Neural progenitor cell (in vitro differentiated cells): ENCODE results near the gene RHOD. TPM values are rescaled to one million over a fixed set of nuclear protein-coding genes. Genes with fewer than 3 reads are reported as not detected.

Source experiments
- DNase-seq: peaks from one replicate; pipeline ENCODE4 v3.0.0-alpha.2; 2016; ENCODE audit warnings: low spot score
- H2AFZ ChIP-seq: fragments of 200-600 bp; sonication (generic); replicated peaks from 2 replicates; pipeline ENCODE4 v1.6.1; 2016; ENCODE audit warnings: antibody characterized with exemption
- H3F3A ChIP-seq: fragments of 200-600 bp; sonication (generic); 2 replicates; pipeline ENCODE4 v1.6.1; 2016; ENCODE audit warnings: antibody characterized with exemption, low read depth
- H3K27ac ChIP-seq: fragments of 200-600 bp; sonication (generic); 2 replicates; pipeline ENCODE4 v1.5.1; 2016; ENCODE audit warnings: mild to moderate bottlenecking
- H3K27me3 ChIP-seq: fragments of 200-600 bp; sonication (generic); 2 replicates; pipeline ENCODE4 v1.6.1; 2016; ENCODE audit warnings: mild to moderate bottlenecking, moderate library complexity
- H3K36me3 ChIP-seq: fragments of 200-600 bp; sonication (generic); 2 replicates; pipeline ENCODE4 v1.5.1; 2016
- H3K4me1 ChIP-seq: fragments of 200-600 bp; sonication (generic); 2 replicates; pipeline ENCODE4 v1.6.1; 2016; ENCODE audit warnings: mixed run types
- H3K4me2 ChIP-seq: fragments of 200-600 bp; sonication (generic); 2 replicates; pipeline ENCODE4 v1.6.1; 2016
- H3K4me3 ChIP-seq: fragments of 200-600 bp; sonication (generic); 2 replicates; pipeline ENCODE4 v1.5.1; 2016
- H3K79me2 ChIP-seq: fragments of 200-600 bp; sonication (generic); 2 replicates; pipeline ENCODE4 v1.6.1; 2016; ENCODE audit warnings: low read depth
- H3K9ac ChIP-seq: fragments of 200-600 bp; sonication (generic); 2 replicates; pipeline ENCODE4 v1.6.1; 2016
- H3K9me3 ChIP-seq: fragments of 200-600 bp; sonication (generic); 2 replicates; pipeline ENCODE4 v1.5.1; 2016; ENCODE audit warnings: low read depth
- H4K20me1 ChIP-seq: fragments of 200-600 bp; sonication (generic); 2 replicates; pipeline ENCODE4 v1.6.1; 2016; ENCODE audit warnings: low read depth
- H3K27ac Mint-ChIP-seq: 3 replicates; pipeline ENCODE4 v1.8.0; 2021; ENCODE audit warnings: mixed read lengths
- H3K27me3 Mint-ChIP-seq: 2 replicates; pipeline ENCODE4 v1.8.0; 2022; ENCODE audit warnings: low read depth, mild to moderate bottlenecking, inconsistent platforms, moderate library complexity, mixed read lengths; ENCODE audit not compliant: insufficient read depth
- H3K36me3 Mint-ChIP-seq: 3 replicates; pipeline ENCODE4 v1.8.0; 2021; ENCODE audit warnings: mixed read lengths
- H3K4me1 Mint-ChIP-seq: 3 replicates; pipeline ENCODE4 v1.8.0; 2021; ENCODE audit warnings: mixed read lengths
- H3K4me3 Mint-ChIP-seq: 3 replicates; pipeline ENCODE4 v1.8.0; 2021; ENCODE audit warnings: mild to moderate bottlenecking, moderate library complexity, mixed read lengths
- H3K9me3 Mint-ChIP-seq: 3 replicates; pipeline ENCODE4 v1.8.0; 2020; ENCODE audit warnings: mixed read lengths
- CTCF ChIP-seq: fragments of 200-600 bp; sonication (generic); IDR thresholded peaks from 2 replicates; pipeline ENCODE4 v1.5.1; 2017; ENCODE audit warnings: antibody characterized with exemption, mild to moderate bottlenecking
- EZH2 ChIP-seq: fragments of 200-600 bp; sonication (generic); IDR thresholded peaks from 2 replicates; pipeline ENCODE4 v1.6.1; 2017; ENCODE audit warnings: antibody characterized with exemption, mild to moderate bottlenecking, moderate library complexity
- EZH2phosphoT487 ChIP-seq: fragments of 200-600 bp; sonication (generic); IDR thresholded peaks from 2 replicates; pipeline ENCODE4 v1.6.1; 2017; ENCODE audit warnings: antibody characterized with exemption
- total RNA-seq: library from RNA; depleted of rRNA; stranded (reverse); fragments of >200 nt; gene quantifications from 2 replicates; pipeline ENCODE4 v1.2.3, GENCODE V29; 2015; ENCODE audit warnings: low replicate concordance

RHOD gene
- total RNA-seq, 1 donor from 2014 or later, result 6.6 TPM

- peaks cover 12% of the 10 kb centered on the region for H3K4me1 Mint-ChIP-seq
These were observed 27.2 kb downstream of the RHOD start for GRCh38 chr11:67083786-67084366.

GRCh38 chr11:67085617-67086016, 29.0 kb downstream of the RHOD start:
- Mint-ChIP-seq H3K9me3 (peaks cover 2% of the 10 kb centered on the region), H3K4me3 (no peak overlapping the region), H3K27ac (no peak overlapping the region), H3K4me1 (peaks cover 9% of the 10 kb centered on the region), H3K27me3 (peaks cover 5% of the 10 kb centered on the region), H3K36me3 (no peaks in the 10 kb centered on the region)
- TF ChIP-seq CTCF (no peak), EZH2 (no peak), EZH2phosphoT487 (no peak)
- no peak overlapping the region for H3K27ac ChIP-seq
- no peak for DNase-seq
- no peaks in the 10 kb centered on the region for H3K4me1 ChIP-seq
- no peak overlapping the region for H3K4me2 ChIP-seq
- H3F3A ChIP-seq, result peaks cover 3% of the 10 kb centered on the region
- H3K36me3 ChIP-seq, result no peaks in the 10 kb centered on the region
- no peak overlapping the region for H3K9ac ChIP-seq
- H3K27me3 ChIP-seq, result no peaks in the 10 kb centered on the region
- no peaks in the 10 kb centered on the region for H3K79me2 ChIP-seq
- H4K20me1 ChIP-seq, result no peaks in the 10 kb centered on the region
- no peaks in the 10 kb centered on the region for H3K9me3 ChIP-seq
- H2AFZ ChIP-seq, result no peak overlapping the region
- no peak overlapping the region for H3K4me3 ChIP-seq

More at GRCh38 chr11:67083786-67084366, 27.2 kb downstream of the RHOD start:
- no peak overlapping the region for H3K9ac ChIP-seq
- H3K4me1 ChIP-seq, result no peaks in the 10 kb centered on the region
- H3K36me3 ChIP-seq, result no peaks in the 10 kb centered on the region
- no peaks in the 10 kb centered on the region for H4K20me1 ChIP-seq
- H3K27me3 ChIP-seq, result no peaks in the 10 kb centered on the region
- DNase-seq, result no peak
- no peak overlapping the region for H3K27ac Mint-ChIP-seq
- no peak overlapping the region for H3K4me3 Mint-ChIP-seq
- no peaks in the 10 kb centered on the region for H3K79me2 ChIP-seq
- H2AFZ ChIP-seq, result no peak overlapping the region
- H3K27me3 Mint-ChIP-seq, result peaks cover 7% of the 10 kb centered on the region
- no peaks in the 10 kb centered on the region for H3K9me3 ChIP-seq
- H3K4me2 ChIP-seq, result no peak overlapping the region
- no peaks in the 10 kb centered on the region for H3K36me3 Mint-ChIP-seq
- H3K27ac ChIP-seq, result no peak overlapping the region
- no peak overlapping the region for H3K4me3 ChIP-seq
- peaks cover 2% of the 10 kb centered on the region for H3K9me3 Mint-ChIP-seq
- TF ChIP-seq EZH2phosphoT487, result no peak
- TF ChIP-seq CTCF, result no peak
- TF ChIP-seq EZH2, result no peak
- H3F3A ChIP-seq, result peaks cover 3% of the 10 kb centered on the region

- H3K79me2 ChIP-seq, result no peaks in the 10 kb centered on the region
- no peaks in the 10 kb centered on the region for H3F3A ChIP-seq
- no peak overlapping the region for H3K4me2 ChIP-seq
- Mint-ChIP-seq H3K36me3 (no peaks in the 10 kb centered on the region), H3K27me3 (peaks cover 9% of the 10 kb centered on the region), H3K4me3 (no peak overlapping the region), H3K9me3 (no peaks in the 10 kb centered on the region), H3K4me1 (peaks cover 4% of the 10 kb centered on the region), H3K27ac (no peak overlapping the region)
- DNase-seq, result no peak
- no peaks in the 10 kb centered on the region for H4K20me1 ChIP-seq
- H2AFZ ChIP-seq, result no peak overlapping the region
- H3K27me3 ChIP-seq, result no peaks in the 10 kb centered on the region
- H3K9me3 ChIP-seq, result no peaks in the 10 kb centered on the region
- no peak overlapping the region for H3K4me3 ChIP-seq
- no peak for TF ChIP-seq EZH2
- no peak for TF ChIP-seq CTCF
- TF ChIP-seq EZH2phosphoT487, result no peak
- H3K36me3 ChIP-seq, result no peaks in the 10 kb centered on the region
- H3K9ac ChIP-seq, result no peak overlapping the region
- H3K27ac ChIP-seq, result no peak overlapping the region
- no peaks in the 10 kb centered on the region for H3K4me1 ChIP-seq
These were observed 34.1 kb downstream of the RHOD start for GRCh38 chr11:67090717-67091116.
